ENCODE measurements around the gene MANSC1. TPM values are rescaled to one million over a fixed set of nuclear protein-coding genes. Genes with fewer than 3 reads are reported as not detected.
A peak's percentile ranks its signal among the peaks of the same experiment; 100 is the strongest.

Gene MANSC1
- total RNA-seq, 1 donor from 2014 or later = 2.9 TPM

GRCh38 chr12:12297201-12297830 lies 52.7 kb downstream of the MANSC1 start:
- peaks cover 4% of the 10 kb centered on the region for H3K27me3 Mint-ChIP-seq (ENCODE audit: low read depth, unreplicated experiment)
- peaks cover 5% of the 10 kb centered on the region for H3K4me1 ChIP-seq (ENCODE audit: insufficient read depth, low read length)
- no peaks in the 10 kb centered on the region for H3K9me3 ChIP-seq (ENCODE audit: insufficient read depth, low read depth, low read length)
- FAIRE-seq = no peak
- no peak overlapping the region for H3K4me2 ChIP-seq (ENCODE audit: low read length)
- H3K4me3 ChIP-seq (ENCODE audit: insufficient read depth, low read depth, low read length) = no peak overlapping the region
- peaks cover 8% of the 10 kb centered on the region for H3K4me1 Mint-ChIP-seq (ENCODE audit: low read depth, unreplicated experiment)
- H3K36me3 Mint-ChIP-seq (ENCODE audit: low read depth, unreplicated experiment) = no peaks in the 10 kb centered on the region
- H3K79me2 ChIP-seq (ENCODE audit: insufficient read depth, low read length) = no peaks in the 10 kb centered on the region
- H4K20me1 ChIP-seq (ENCODE audit: insufficient read depth, low read length) = no peaks in the 10 kb centered on the region
- H3K9me3 Mint-ChIP-seq (ENCODE audit: unreplicated experiment) = no peaks in the 10 kb centered on the region
- no peaks in the 10 kb centered on the region for H3K36me3 ChIP-seq (ENCODE audit: insufficient read depth, low read length)
- no peak overlapping the region for H3K27ac ChIP-seq (ENCODE audit: low read depth, low read length)
- no peak overlapping the region for H3K9ac ChIP-seq (ENCODE audit: low read length)
- TF ChIP-seq EZH2 (IDR thresholded peaks at IDR 0.05; ENCODE audit: insufficient read depth, low read length) (no peak), CTCF (IDR thresholded peaks at IDR 0.05; ENCODE audit: insufficient read depth, low read depth, low read length) (no peak)
- no peak overlapping the region for H2AFZ ChIP-seq (ENCODE audit: low read depth, low read length)
- no peaks in the 10 kb centered on the region for H3K27me3 ChIP-seq (ENCODE audit: insufficient read depth, low read length)
- DNase-seq (ENCODE audit: low read depth) = no peak
- H3K27ac Mint-ChIP-seq (ENCODE audit: unreplicated experiment) = no peak overlapping the region
- no peak overlapping the region for H3K4me3 Mint-ChIP-seq (ENCODE audit: unreplicated experiment)

DNA sequence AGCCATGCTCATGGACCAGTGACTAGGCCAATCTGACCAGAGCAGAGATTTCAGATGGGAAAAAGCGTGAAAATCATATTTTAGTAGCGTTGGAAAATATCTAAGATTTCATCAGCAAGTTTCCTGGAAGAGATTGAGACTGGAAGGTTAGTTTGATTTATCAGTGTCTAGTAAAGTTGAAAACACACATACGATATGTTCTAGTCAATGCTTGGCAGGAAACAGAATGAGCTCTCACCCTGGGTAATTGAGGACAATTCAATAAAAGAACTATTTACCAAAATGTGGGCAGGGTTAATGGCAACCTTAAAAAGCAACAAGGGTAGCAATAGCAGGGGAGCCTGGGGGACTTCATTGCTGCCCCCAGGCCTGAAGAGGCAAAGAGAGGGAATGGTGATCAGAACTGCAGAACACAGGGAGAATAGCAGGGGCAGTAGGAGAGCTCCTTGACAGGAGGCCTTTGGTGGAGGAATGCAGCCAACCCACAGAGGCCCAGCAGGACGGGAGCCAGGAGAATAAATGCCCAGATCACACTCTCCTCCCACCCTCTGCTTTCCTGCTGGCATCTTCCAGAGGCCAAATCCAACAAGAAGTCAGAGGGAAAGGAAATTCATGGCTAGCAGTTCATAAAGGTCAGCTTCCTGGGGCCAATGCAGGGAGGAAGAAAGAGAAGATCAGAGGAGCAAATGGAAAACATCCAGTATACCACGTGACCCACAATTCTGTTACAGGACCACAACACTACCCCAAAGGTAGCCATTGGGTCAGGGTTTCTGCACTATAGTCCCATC lies 55.6 kb downstream of the MANSC1 start:
- H3K27me3 ChIP-seq (ENCODE audit: insufficient read depth, low read length) = no peaks in the 10 kb centered on the region
- no peak overlapping the region for H3K4me3 ChIP-seq (ENCODE audit: insufficient read depth, low read depth, low read length)
- H2AFZ ChIP-seq (ENCODE audit: low read depth, low read length) = no peak overlapping the region
- FAIRE-seq (no peak), DNase-seq (ENCODE audit: low read depth) (peak; percentile 23)
- H3K27ac ChIP-seq (ENCODE audit: low read depth, low read length) = no peak overlapping the region
- H3K4me2 ChIP-seq (ENCODE audit: low read length) = peak overlapping the region; percentile 1
- H3K79me2 ChIP-seq (ENCODE audit: insufficient read depth, low read length) = no peaks in the 10 kb centered on the region
- no peaks in the 10 kb centered on the region for H3K9me3 ChIP-seq (ENCODE audit: insufficient read depth, low read depth, low read length)
- H4K20me1 ChIP-seq (ENCODE audit: insufficient read depth, low read length) = no peaks in the 10 kb centered on the region
- H3K4me3 Mint-ChIP-seq (ENCODE audit: unreplicated experiment) = no peak overlapping the region
- peaks cover 8% of the 10 kb centered on the region for H3K4me1 Mint-ChIP-seq (ENCODE audit: low read depth, unreplicated experiment)
- no peaks in the 10 kb centered on the region for H3K36me3 Mint-ChIP-seq (ENCODE audit: low read depth, unreplicated experiment)
- H3K27me3 Mint-ChIP-seq (ENCODE audit: low read depth, unreplicated experiment) = peaks cover 4% of the 10 kb centered on the region
- peaks cover 6% of the 10 kb centered on the region for H3K9me3 Mint-ChIP-seq (ENCODE audit: unreplicated experiment)
- no peaks in the 10 kb centered on the region for H3K36me3 ChIP-seq (ENCODE audit: insufficient read depth, low read length)
- peak overlapping the region; percentile 21 for H3K27ac Mint-ChIP-seq (ENCODE audit: unreplicated experiment)
- H3K9ac ChIP-seq (ENCODE audit: low read length) = no peak overlapping the region
- peaks cover 5% of the 10 kb centered on the region for H3K4me1 ChIP-seq (ENCODE audit: insufficient read depth, low read length)
- TF ChIP-seq CTCF (IDR thresholded peaks at IDR 0.05; ENCODE audit: insufficient read depth, low read depth, low read length) = no peak
- no peak for TF ChIP-seq EZH2 (IDR thresholded peaks at IDR 0.05; ENCODE audit: insufficient read depth, low read length)

DNA sequence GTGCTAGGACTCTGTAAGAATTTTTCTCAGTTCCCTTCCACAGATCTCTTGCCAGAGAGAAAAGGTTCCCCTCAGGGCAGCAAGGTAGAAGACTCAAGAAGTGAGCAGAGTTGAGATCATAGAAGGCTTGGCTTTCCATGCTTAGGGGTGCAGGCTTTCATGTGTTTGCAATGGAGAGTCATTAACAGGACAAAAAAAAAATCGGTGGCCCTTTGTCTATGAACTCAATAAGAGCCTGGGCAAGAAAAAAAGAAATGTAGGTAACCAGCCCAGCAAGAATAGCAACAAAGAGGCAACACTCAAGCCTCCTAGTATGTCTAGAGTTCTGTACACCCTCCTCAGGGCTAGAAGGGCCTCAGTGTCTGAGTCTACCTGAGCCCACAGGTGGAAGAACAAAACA lies 59.8 kb downstream of the MANSC1 start:
- Mint-ChIP-seq H3K27ac (ENCODE audit: unreplicated experiment) (no peak overlapping the region), H3K9me3 (ENCODE audit: unreplicated experiment) (peaks cover 6% of the 10 kb centered on the region), H3K4me3 (ENCODE audit: unreplicated experiment) (no peak overlapping the region), H3K36me3 (ENCODE audit: low read depth, unreplicated experiment) (no peaks in the 10 kb centered on the region), H3K4me1 (ENCODE audit: low read depth, unreplicated experiment) (peaks cover 8% of the 10 kb centered on the region), H3K27me3 (ENCODE audit: low read depth, unreplicated experiment) (peaks cover 2% of the 10 kb centered on the region)
- Histone ChIP-seq H3K36me3 (ENCODE audit: insufficient read depth, low read length) (no peaks in the 10 kb centered on the region), H3K4me1 (ENCODE audit: insufficient read depth, low read length) (peaks cover 5% of the 10 kb centered on the region), H3K79me2 (ENCODE audit: insufficient read depth, low read length) (no peaks in the 10 kb centered on the region), H4K20me1 (ENCODE audit: insufficient read depth, low read length) (no peaks in the 10 kb centered on the region), H3K9ac (ENCODE audit: low read length) (no peak overlapping the region), H3K9me3 (ENCODE audit: insufficient read depth, low read depth, low read length) (no peaks in the 10 kb centered on the region), H3K27ac (ENCODE audit: low read depth, low read length) (no peak overlapping the region), H3K4me2 (ENCODE audit: low read length) (no peak overlapping the region), H3K4me3 (ENCODE audit: insufficient read depth, low read depth, low read length) (no peak overlapping the region), H2AFZ (ENCODE audit: low read depth, low read length) (no peak overlapping the region), H3K27me3 (ENCODE audit: insufficient read depth, low read length) (no peaks in the 10 kb centered on the region)
- FAIRE-seq = no peak
- TF ChIP-seq EZH2 (IDR thresholded peaks at IDR 0.05; ENCODE audit: insufficient read depth, low read length) (no peak), CTCF (IDR thresholded peaks at IDR 0.05; ENCODE audit: insufficient read depth, low read depth, low read length) (no peak)
- DNase-seq (ENCODE audit: low read depth) = no peak

All from astrocyte (in vitro differentiated cells and primary cell).